Fibroblast of skin of right quadriceps (primary cell): ENCODE results near the gene ZNF687.

ENCODE experiments used
- DNase-seq: peaks from one replicate; pipeline ENCODE4 v3.0.0-alpha.2; 2013

Gene ZNF687

DNA sequence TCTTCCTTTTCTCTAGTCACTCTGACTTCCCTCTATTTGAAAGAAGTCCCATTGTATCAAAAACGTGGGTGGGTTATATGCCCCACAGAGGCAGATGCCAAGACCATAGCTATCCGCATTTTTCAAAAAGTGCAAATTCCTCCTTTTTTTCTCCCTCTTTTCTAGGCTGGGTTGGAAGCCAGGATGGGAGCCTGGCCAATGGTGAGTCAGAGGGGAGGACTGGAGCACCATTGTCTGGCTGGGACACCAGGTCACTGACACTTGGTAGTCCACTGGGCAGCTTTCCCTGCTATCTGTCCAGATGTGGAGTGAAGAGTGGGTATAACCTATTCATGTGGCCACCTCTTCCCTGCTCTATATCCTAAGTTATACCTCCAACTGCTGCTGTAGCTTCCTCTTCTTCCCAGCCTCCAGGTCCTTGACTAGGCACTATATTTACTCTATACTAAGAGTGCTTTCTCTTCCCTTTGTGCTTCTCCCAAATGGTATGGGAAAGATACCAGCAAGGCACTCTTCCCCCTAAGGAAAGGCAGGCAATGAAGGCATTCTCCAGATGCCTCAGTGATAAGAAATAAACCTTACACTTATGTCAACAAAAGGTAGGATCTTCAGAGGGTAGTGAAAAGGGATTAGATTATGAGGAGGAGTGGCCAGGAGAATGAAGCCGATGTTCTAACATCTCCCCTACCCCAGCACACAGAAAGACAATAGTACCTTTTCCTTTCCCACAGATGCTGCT is 32.2 kb downstream of the ZNF687 start:
- DNase-seq, result peak; percentile 63

DNA sequence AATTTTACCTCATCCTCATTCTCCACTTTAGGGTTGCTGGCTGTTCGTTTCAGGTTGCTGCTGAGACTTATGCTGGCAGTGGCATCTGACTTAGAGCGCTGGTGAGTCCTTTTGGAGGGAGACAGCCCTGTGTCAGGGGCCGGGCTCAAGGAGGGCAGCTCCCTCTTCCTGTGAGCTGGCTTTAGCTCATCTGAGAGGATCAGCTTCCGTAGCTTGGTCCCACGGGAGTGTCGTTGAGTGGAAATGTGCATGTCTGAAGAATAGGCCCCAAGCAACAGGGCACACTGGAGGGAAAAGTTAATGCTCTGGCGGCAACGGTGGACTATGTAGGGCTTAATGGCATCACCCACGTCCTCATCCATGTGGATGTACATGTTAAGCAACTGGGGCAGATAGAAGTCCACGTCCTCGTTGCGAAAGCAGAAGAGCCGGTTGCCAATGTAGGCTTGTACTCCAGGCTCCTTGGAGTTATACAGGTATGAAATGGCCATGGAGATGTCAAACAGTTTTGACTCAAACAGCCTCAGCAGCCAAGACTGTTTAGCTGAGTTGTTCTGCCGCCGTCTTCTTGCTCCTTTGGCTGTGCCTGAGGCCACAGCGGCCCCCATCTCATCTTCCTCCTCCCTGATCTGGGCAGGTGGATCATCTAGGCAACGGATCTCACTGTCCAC is 33.6 kb downstream of the ZNF687 start:
- DNase-seq, result no peak

DNA sequence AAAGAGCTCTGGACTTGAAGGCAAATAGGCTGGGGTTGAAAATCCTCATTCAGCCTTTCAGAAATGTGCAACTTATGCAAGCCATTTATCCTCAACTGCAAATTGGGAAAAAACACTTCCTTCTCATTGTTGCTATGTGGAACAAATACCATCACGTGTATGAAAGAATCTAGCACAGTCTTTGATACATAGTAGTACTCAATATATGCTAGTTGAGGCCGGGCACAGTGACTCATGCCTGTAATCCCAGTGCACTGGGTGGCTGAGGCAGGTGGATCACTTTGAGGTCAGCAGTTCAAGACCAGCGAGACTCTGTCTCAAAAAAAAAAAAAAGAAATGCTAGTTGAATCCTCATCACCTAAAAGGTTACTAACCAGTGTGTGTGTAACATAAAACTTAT is 36.9 kb downstream of the ZNF687 start:
- no peak for DNase-seq

DNA sequence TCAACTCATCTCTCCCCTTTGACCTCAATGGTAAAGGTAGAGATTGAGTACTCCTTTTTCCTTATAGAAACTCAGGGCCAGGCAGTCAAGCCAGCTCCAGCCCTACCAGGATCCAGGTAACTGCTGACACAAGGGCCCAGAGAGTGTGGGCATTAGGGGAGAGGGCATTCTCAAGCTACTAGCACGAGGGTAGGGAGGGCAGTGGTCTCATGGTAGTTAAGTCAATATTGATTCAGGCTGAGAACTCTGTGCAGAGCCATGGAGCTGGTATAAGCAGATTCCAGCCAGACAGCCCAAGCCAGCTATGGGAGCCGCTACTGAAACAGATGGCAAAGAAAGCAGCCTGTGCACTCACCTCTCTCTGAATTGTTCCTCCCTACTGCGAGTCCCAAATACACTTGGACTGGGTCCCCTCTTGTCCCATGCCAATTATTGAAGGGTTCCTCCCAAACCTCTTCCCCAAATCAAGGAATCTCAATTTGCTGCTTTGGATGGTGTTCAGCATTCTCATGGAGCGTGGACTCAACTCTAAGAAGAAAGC is 42.4 kb downstream of the ZNF687 start:
- no peak for DNase-seq

- no peak for DNase-seq
Measured at GRCh38 chr1:151325231-151325630, 43.1 kb downstream of the ZNF687 start.

DNA sequence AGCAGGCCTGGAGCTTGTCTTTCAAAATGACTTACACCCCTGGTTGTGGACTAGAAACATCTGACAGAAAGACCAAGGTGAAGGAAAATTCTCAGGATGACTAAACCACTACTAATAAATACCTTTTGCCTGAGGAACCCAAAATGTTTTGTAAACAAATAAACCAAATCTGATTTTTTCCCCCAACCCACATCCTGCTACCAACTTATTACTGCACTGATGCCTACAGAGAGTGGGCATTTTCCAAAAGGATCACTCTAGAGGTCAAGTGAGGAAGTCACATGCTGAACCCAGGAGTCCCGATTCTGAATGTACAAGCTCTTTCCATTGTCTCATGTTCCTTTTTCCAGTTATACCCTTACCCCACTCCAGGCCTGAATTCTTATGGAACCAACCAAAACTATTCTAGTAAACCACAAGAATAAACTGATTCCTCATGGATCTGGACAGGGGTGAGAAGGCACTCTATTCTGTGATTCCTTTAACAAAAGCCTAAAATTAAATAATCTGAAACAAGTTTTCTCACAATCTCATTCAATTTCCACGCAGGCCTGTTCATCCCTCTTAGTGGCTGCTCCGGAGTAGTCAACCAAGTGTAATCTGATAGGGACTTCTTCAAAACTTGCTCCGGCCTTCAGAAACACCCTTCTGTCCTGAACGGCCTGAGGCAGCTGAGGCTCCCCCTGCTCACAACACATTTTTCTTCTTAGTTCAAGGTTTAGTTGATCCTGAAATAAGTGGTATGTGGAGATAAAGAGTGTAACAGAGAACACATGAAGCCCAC is 43.7 kb downstream of the ZNF687 start:
- no peak for DNase-seq

- DNase-seq, result peak; percentile 39
Measured at GRCh38 chr1:151326619-151327222, 44.6 kb downstream of the ZNF687 start.

GRCh38 chr1:151327223-151327902 is 45.3 kb downstream of the ZNF687 start, which contains the start of gene PI4KB:
Gene PI4KB, minus strand, starts transcription at chr1:151327416. Its CDS starts 10,935 bp downstream, at chr1:151316481.
- peak; percentile 99 for DNase-seq

DNA sequence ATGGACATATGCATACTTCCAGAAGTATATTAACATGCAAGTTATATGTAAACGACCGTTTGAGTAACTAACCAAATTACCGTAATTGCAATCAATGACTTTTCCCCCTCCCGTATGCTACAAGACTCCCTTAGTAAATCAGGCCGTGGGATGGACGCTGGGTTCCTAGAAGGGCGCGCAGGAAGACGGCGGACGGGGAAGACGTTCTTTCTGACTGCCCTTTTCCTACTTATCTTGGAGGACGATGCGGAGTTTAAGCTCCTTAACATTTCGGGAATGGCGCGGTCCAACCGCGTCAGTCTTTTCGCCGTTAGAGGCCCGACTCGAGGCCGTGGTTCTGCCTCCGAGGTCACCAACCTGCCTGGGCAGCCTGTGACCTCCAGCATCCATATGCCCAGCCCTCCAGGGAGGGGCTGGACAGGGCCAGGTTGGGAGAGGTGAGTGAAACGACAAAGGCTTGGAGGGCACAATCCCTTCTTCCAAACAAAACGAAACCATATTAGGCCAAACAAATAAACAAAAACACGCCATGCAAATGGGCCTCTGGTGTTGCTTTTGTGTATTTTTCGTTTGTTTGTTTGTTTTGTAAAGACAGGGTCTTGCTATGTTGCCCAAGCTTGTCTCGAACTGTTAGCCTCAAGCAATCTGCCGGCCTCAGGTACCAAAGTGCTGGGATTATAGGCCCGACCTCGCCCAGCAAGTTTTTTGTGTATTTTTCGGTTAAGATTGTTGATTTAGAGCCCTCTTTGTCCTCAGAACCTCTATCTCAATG is 46.0 kb downstream of the ZNF687 start:
- no peak for DNase-seq

DNA sequence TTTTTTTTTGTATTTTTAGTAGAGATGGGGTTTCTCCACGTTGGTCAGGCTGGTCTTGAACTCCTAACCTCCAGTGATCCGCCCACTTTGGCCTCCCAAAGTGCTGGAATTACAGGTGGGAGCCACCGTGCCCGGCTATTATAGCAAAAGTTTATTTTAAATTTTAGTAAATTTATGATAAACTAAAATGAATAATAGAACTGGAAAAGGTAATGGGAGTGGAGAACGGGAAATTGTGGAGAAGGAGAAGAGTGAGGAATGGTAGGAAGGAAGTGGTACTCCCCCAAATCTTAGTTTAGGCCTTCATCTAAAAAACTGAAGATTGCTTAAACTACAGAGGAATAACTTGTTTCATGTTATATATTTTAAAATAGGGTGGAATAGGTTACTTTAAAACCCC is 52.7 kb downstream of the ZNF687 start:
- DNase-seq, result no peak

DNA sequence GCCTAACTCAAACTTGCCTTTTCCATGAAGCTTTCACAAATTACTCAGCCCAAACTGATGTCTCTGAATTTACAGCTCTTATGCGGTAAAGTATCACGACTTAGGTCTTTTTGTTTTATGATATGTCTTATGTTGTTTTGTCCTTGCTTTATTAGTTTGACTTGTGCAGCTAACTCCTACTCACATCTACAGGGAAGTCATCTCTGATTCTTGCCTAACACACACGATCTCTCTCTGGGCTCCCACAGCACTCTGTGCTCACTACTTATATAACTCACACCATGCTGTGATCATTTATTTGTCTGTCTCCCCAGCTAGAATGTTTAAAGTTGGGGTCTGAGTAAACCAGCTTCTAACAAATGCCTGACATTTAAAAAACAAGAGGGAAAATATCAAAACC is 54.5 kb downstream of the ZNF687 start:
- DNase-seq, result no peak

GRCh38 chr1:151340870-151341754 is 59.0 kb downstream of the ZNF687 start:
- DNase-seq, result peak; percentile 83
